GM12878 (cell line): ENCODE measurements around the gene TARBP1. TPM values are rescaled to one million over a fixed set of nuclear protein-coding genes. Genes with fewer than 3 reads are reported as not detected.

Experiments
- ATAC-seq: fragments of 200-7000 bp; cut with Tn5 transposase; 3 replicates; pipeline ENCODE4 v1.9.1; 2020; ENCODE audit warnings: mild to moderate bottlenecking, moderate library complexity
- BruUV-seq: library from RNA; stranded (reverse); fragments of 400-500 nt; replicated peaks from 2 replicates; lab custom pipeline; 2021; lab: Mats Ljungman, UMichigan
- CTCF ChIA-PET: fragments of 300-600 bp; sonication (Branson Sonifier 250); formaldehyde crosslinking; extraction: SDS; loops from one replicate; lab custom pipeline; 2021; ENCODE audit warnings: inconsistent platforms; lab: Yijun Ruan, JAX
- POLR2A ChIA-PET: fragments of 350-600 bp; formaldehyde crosslinking; extraction: SDS; loops from one replicate; lab custom pipeline; 2021; ENCODE audit warnings: inconsistent platforms; lab: Charles Lee
- RAD21 ChIA-PET: fragments of 300-600 bp; sonication (Branson Sonifier 250); formaldehyde crosslinking; loops from one replicate; lab custom pipeline; 2023; ENCODE audit warnings: antibody characterized with exemption; ENCODE audit not compliant: unreplicated experiment; lab: Charles Lee
- SMC1A ChIA-PET: fragments of 300-600 bp; sonication (Branson Sonifier 250); formaldehyde crosslinking; loops from one replicate; lab custom pipeline; 2023; ENCODE audit not compliant: unreplicated experiment, uncharacterized antibody; lab: Charles Lee
- DNase-seq: peaks from one replicate; pipeline ENCODE4 v3.0.0-alpha.2; 2011; ENCODE audit warnings: low read depth, low spot score
- FAIRE-seq: peaks from 3 replicates; lab custom pipeline; 2011; peaks lifted over from hg19 to GRCh38; lab: Jason Lieb, UNC
- H2AFZ ChIP-seq: 2 replicates; pipeline ENCODE4 v1.6.0; 2011; ENCODE audit warnings: low read depth, low read length, control low read depth; ENCODE audit not compliant: control insufficient read depth
- H3K27ac ChIP-seq: 2 replicates; pipeline ENCODE4 v1.5.1; 2011; ENCODE audit warnings: control low read depth; ENCODE audit not compliant: control insufficient read depth, insufficient read depth
- H3K27me3 ChIP-seq, 2 experiments: replicated peaks in 1 of 2; 2 replicates each; pipeline versions ENCODE4 v1.6.0 to v1.6.1; 2011; ENCODE audit warnings: low read length in 1 of 2; ENCODE audit not compliant: control insufficient read depth in 2 of 2, insufficient read depth in 2 of 2
- H3K36me3 ChIP-seq, 2 experiments: 2 replicates each; pipeline ENCODE4 v1.5.1; 2011; ENCODE audit warnings: low read length in 1 of 2; ENCODE audit not compliant: control insufficient read depth in 2 of 2, insufficient read depth in 2 of 2
- H3K4me1 ChIP-seq: 2 replicates; pipeline ENCODE4 v1.6.1; 2011; ENCODE audit warnings: mild to moderate bottlenecking, low read length, moderate library complexity, mixed read lengths; ENCODE audit not compliant: control insufficient read depth, insufficient read depth
- H3K4me2 ChIP-seq: 2 replicates; pipeline ENCODE4 v1.6.0; 2011; ENCODE audit warnings: control low read depth; ENCODE audit not compliant: control insufficient read depth, insufficient read depth
- H3K4me3 ChIP-seq: fragments of 200-600 bp; sonication (generic); 2 replicates; pipeline ENCODE4 v1.5.1; 2016
- H3K79me2 ChIP-seq: 2 replicates; pipeline ENCODE4 v1.6.0; 2011; ENCODE audit warnings: low read length; ENCODE audit not compliant: control insufficient read depth, insufficient read depth
- H3K9ac ChIP-seq: 2 replicates; pipeline ENCODE4 v1.8.0; 2011; ENCODE audit warnings: low read length, control low read depth, mixed read lengths; ENCODE audit not compliant: control insufficient read depth, insufficient read depth
- H3K9me3 ChIP-seq: replicated peaks from 3 replicates; pipeline ENCODE4 v1.5.1; 2011; ENCODE audit warnings: mild to moderate bottlenecking, low read length; ENCODE audit not compliant: control insufficient read depth, insufficient read depth
- H4K20me1 ChIP-seq: 2 replicates; pipeline ENCODE4 v1.6.0; 2011; ENCODE audit not compliant: control insufficient read depth, insufficient read depth
- BRCA1 ChIP-seq: IDR thresholded peaks from 2 replicates; pipeline ENCODE4 v1.6.1; 2011; ENCODE audit warnings: low read depth, low read length, improper control_type of control experiment
- DPF2 ChIP-seq: fragments of 450-650 bp; IDR thresholded peaks from 2 replicates; pipeline ENCODE4 v1.6.1; 2017; ENCODE audit warnings: mild to moderate bottlenecking
- RAD21 ChIP-seq: IDR thresholded peaks from 2 replicates; pipeline ENCODE4 v1.6.1; 2011; ENCODE audit warnings: mild to moderate bottlenecking, low read depth, low read length, moderate library complexity; ENCODE audit not compliant: insufficient read depth
- SREBF2 ChIP-seq: IDR thresholded peaks from 2 replicates; pipeline ENCODE4 v1.6.1; 2012; ENCODE audit warnings: mild to moderate bottlenecking, low read length
- USF1 ChIP-seq: IDR thresholded peaks from 2 replicates; pipeline ENCODE4 v1.6.1; 2011; ENCODE audit warnings: borderline replicate concordance, low read depth, mild to moderate bottlenecking, moderate library complexity, mixed read lengths, low read length; ENCODE audit not compliant: insufficient read depth; ENCODE audit errors: extremely low read length
- WGBS: methylation state at CpG from one replicate; pipeline ENCODE4 v1.1.6; 2016; ENCODE audit warnings: low lambda C conversion rate; ENCODE audit not compliant: insufficient replicate concordance, insufficient coverage; ENCODE audit errors: missing lambda C conversion rate; 5-methylcytosine and 5-hydroxymethylcytosine counted together
- in situ Hi-C: fragments of 300-500 bp; cut with MboI; formaldehyde crosslinking; loops from 9 replicates; pipeline ENCODE4 v1.14.3; 2018; ENCODE audit warnings: mixed read lengths
- intact Hi-C: fragments of 100-400 bp; cut with micrococcal nuclease; formaldehyde crosslinking; loops from one replicate; pipeline ENCODE4 v1.14.2; 2022; ENCODE audit not compliant: unreplicated experiment
- polyA plus RNA-seq, 11 experiments: library from polyadenylated mRNA; depleted of rRNA in 4 of 11; unstranded in 6 of 11; stranded (reverse) in 5 of 11; fragments of >200 nt; fragmentation: Nextera tagmentation in 4 of 11; fragmentation: Illumina TruSeq in 1 of 11; extraction: Ambion mirVana in 4 of 11; extraction: Trizol in 1 of 11; gene quantifications; 1 replicate in 1 of 11; 2 replicates in 10 of 11; pipeline versions ENCODE4 v1.2.1 to v1.2.3, GENCODE V29; 2011 to 2016; ENCODE audit warnings: inconsistent platforms in 2 of 11, missing spikeins in 2 of 11, low read depth in 1 of 11
- total RNA-seq, 4 experiments: library from RNA; depleted of rRNA in 3 of 4; stranded (reverse); fragments of >200 nt in 3 of 4; fragmentation: Illumina TruSeq in 1 of 4; extraction: Trizol in 1 of 4; gene quantifications; 2 replicates each; pipeline versions ENCODE4 v1.2.1 to v1.2.3, GENCODE V29; 2013 to 2021

Gene TARBP1
- total and polyA plus RNA-seq, 10 of the 15 experiments (the other 5 are each of a cell fraction or from before 2014, with no cell fraction given): 10.8 to 94.4 (median 35.3) TPM

- Histone ChIP-seq H3K9ac (peak overlapping the region; percentile 43), H2AFZ (peak overlapping the region; percentile 46; the same call in 1 of the 2 replicates), H3K9me3 (no peaks in the 10 kb centered on the region), H3K27ac (peak overlapping the region; percentile 76), H3K4me2 (peak overlapping the region; percentile 94), H4K20me1 (no peaks in the 10 kb centered on the region), H3K36me3 (no peaks in the 10 kb centered on the region), H3K4me1 (peaks cover 39% of the 10 kb centered on the region), H3K79me2 (no peaks in the 10 kb centered on the region), H3K27me3 (no peaks in the 10 kb centered on the region), H3K4me3 (peak overlapping the region; percentile 17; the same call in 1 of the 2 replicates)
- RAD21 ChIA-PET: interaction anchor here (0.8 to 6.3 kb wide), 9 partner anchors 10 to 927 kb away, joined by 4 to 41 read pairs (median 4); no protein-coding TSS in a partner anchor
- CTCF ChIA-PET: interaction anchor here (0.6 to 3.0 kb wide), 6 partner anchors 8 to 927 kb away, joined by 3 to 29 read pairs (median 5); no protein-coding TSS in a partner anchor
- no peak for FAIRE-seq
- intact Hi-C loops (loop anchor here (5.0 kb wide), 1 partner anchor 928 kb away; no protein-coding TSS in a partner anchor), in situ Hi-C loops (loop anchor here (5.0 kb wide), 1 partner anchor 933 kb away; no protein-coding TSS in a partner anchor)
- no TSS peak for BruUV-seq
- ATAC-seq: peak; percentile 21
- SMC1A ChIA-PET: interaction anchor here (0.6 to 4.8 kb wide), 10 partner anchors 11 to 686 kb away, joined by 3 to 34 read pairs (median 4); no protein-coding TSS in a partner anchor
- no peak for TF ChIP-seq USF1
- TF ChIP-seq RAD21: peak; percentile 25; the same call in 1 of the 2 replicates
- TF ChIP-seq SREBF2: no peak
- 0 out of 2 replicates have a peak, but pooled peaks have one; percentile 1 for TF ChIP-seq DPF2
- no peak for TF ChIP-seq BRCA1
- POLR2A ChIA-PET: interaction anchor here (0.6 to 2.8 kb wide), 4 partner anchors 9 to 352 kb away, joined by 3 to 15 read pairs (median 4); partner anchors contain the start of gene TARBP1
- 50% methylated on average over 11 of the region's 11 CpGs for WGBS
- no peak for DNase-seq
These were observed 10.2 kb upstream of the TARBP1 start for GRCh38 chr1:234489007-234489697.
